Upper lobe of right lung (tissue), 1 donor: ENCODE measurements around the gene ARHGAP45. TPM values are rescaled to one million over a fixed set of nuclear protein-coding genes. Genes with fewer than 3 reads are reported as not detected.
A peak's percentile ranks its signal among the peaks of the same experiment; 100 is the strongest.
"Not testable (repeated sequence)": the region's sequence is repeated elsewhere in the genome, so short reads cannot be mapped to it uniquely, and the experiment has no call there.

Source experiments
- ATAC-seq: fragments of 200-7000 bp; cut with Tn5 transposase; one replicate; pipeline ENCODE4 v1.9.1; 2020; ENCODE audit warnings: mild to moderate bottlenecking, moderate library complexity
- DNase-seq: peaks from one replicate; pipeline ENCODE4 v3.0.0-alpha.2; 2020
- H3K27ac ChIP-seq: fragments of 200-600 bp; one replicate; pipeline ENCODE4 v1.8.0; 2022
- H3K27me3 ChIP-seq: fragments of 200-600 bp; one replicate; pipeline ENCODE4 v1.8.0; 2022; ENCODE audit warnings: mild to moderate bottlenecking
- H3K36me3 ChIP-seq: fragments of 200-600 bp; one replicate; pipeline ENCODE4 v1.8.0; 2022
- H3K4me1 ChIP-seq: fragments of 200-600 bp; one replicate; pipeline ENCODE4 v1.8.0; 2022
- H3K4me3 ChIP-seq: fragments of 200-600 bp; one replicate; pipeline ENCODE4 v1.8.0; 2022; ENCODE audit warnings: mild to moderate bottlenecking
- H3K9me3 ChIP-seq: fragments of 200-600 bp; one replicate; pipeline ENCODE4 v1.8.0; 2022
- CTCF ChIP-seq: fragments of 200-600 bp; IDR thresholded peaks from one replicate; pipeline ENCODE4 v1.8.0; 2022; ENCODE audit warnings: antibody characterized with exemption
- intact Hi-C: fragments of 100-400 bp; cut with DNase I; formaldehyde crosslinking; loops from one replicate; pipeline ENCODE4 v1.11.0; 2022
- total RNA-seq: library from RNA; stranded (reverse); fragmentation: NEBNext Ultra II Directional; extraction: Animal tissue kit (Norgen Biotek cat#: 25700); gene quantifications from one replicate; pipeline ENCODE4 v1.2.1, GENCODE V29; 2021
- donor health status: DM: no; HTN: yes; CAD: no; lungs with severe emphysema.

Gene ARHGAP45
- total RNA-seq, 1 donor from 2014 or later = 98.2 TPM

GRCh38 chr19:1123885-1124677, 57.1 kb downstream of the ARHGAP45 start:
- intact Hi-C loops = loop anchor here (10.0 kb wide), 1 partner anchor 51 kb away; the partner anchor contains the start of gene SBNO2
- H3K36me3 ChIP-seq = peaks cover 92% of the 10 kb centered on the region
- H3K27ac ChIP-seq = peak overlapping the region; percentile 17
- H3K9me3 ChIP-seq = no peaks in the 10 kb centered on the region
- H3K4me3 ChIP-seq = no peak overlapping the region
- DNase-seq (no peak), ATAC-seq (no peak)
- TF ChIP-seq CTCF = no peak
- no peaks in the 10 kb centered on the region for H3K27me3 ChIP-seq
- H3K4me1 ChIP-seq = peaks cover 4% of the 10 kb centered on the region

DNA sequence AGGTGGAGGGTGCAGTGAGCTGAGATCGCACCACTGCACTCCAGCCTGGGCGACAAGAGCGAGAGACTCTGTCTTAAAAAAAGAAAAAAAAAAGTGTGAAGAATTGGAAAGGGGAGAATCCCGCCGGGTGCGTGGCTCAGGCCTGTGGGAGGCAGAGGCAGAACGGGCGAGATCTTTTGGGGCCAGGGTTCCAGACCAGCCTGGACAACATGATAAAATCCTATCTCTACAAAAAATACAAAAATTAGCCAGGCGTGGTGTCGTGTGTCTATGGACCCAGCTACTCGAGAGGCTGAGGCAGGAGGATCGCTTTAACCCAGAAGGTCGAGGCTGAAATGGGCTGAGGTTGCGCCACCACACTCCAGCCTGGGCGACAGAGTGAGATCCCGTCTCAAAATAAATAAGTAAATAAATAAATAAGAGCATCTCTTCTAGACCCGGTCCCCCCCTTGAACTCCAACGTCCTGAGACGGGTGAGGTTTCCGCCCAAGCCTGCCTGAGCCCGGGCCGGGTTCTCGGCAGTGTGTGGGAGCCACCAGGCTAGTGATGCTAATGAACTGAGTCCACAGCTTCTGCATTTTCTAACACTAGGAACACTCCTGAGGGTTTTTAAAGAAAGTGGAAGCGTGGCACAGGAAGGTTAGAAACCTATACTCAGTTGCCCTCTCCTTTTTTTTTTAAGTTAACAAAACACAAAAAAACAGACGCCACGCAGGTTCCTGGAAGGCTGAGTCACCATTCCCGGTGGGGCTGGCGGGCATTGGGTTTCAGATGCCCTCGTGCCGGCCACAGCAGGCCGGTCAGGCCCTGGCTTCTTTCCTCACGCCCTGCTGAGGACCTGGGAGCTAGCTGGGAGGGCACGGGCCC, 58.9 kb downstream of the ARHGAP45 start:
- DNase-seq (no peak), ATAC-seq (no peak)
- Histone ChIP-seq H3K27me3 (no peaks in the 10 kb centered on the region), H3K4me3 (no peak overlapping the region), H3K4me1 (peaks cover 22% of the 10 kb centered on the region), H3K36me3 (peaks cover 75% of the 10 kb centered on the region), H3K27ac (no peak overlapping the region), H3K9me3 (no peaks in the 10 kb centered on the region)
- intact Hi-C loops = loop anchor here (10.0 kb wide), 1 partner anchor 49 kb away; the partner anchor contains the start of gene SBNO2
- TF ChIP-seq CTCF = no peak

DNA sequence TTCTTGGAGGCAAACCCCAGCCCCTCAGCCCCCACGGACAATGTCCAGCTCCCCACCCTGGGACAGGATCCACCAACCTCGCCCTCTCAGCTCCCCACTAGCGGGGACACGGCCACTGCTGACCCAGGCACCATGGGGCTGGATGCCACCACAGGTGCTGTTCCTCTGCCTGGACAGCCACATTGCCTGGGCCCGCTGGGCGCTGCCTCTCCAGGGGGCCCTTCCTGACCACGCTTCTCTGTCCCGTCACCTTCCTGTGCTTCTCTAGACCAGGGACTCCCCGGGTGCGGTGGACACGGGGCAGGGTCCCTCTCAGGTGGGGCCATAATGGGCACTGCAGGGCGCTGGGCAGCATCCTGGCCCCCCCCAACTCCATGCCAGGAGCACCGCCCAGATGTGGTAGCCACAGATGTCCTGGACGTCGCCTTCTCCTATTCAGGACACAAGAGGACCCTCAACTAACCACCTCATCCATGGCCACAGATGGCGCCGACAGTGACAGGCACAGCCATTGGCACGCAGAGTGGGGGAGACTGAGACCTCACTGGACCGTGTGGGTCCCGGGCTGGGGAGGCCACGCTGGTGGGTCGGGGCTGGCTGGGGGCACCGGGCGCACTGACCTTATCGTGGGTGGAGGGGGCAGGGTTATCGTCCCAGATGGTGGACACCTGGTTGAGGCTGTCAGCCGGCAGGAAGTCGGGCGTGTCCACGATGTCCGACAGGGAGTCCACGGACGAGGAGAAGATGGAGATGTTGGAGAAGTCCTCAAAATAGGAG, 60.2 kb downstream of the ARHGAP45 start:
- TF ChIP-seq CTCF = no peak
- Histone ChIP-seq H3K9me3 (no peaks in the 10 kb centered on the region), H3K4me1 (peaks cover 26% of the 10 kb centered on the region), H3K27me3 (no peaks in the 10 kb centered on the region), H3K4me3 (no peak overlapping the region), H3K27ac (no peak overlapping the region), H3K36me3 (peaks cover 61% of the 10 kb centered on the region)
- intact Hi-C loops = loop anchor here (10.0 kb wide), 1 partner anchor 48 kb away; the partner anchor contains the start of gene SBNO2
- ATAC-seq = no peak
- DNase-seq = no peak

- no peak for TF ChIP-seq CTCF
- DNase-seq (no peak), ATAC-seq (no peak)
- Histone ChIP-seq H3K36me3 (peaks cover 52% of the 10 kb centered on the region), H3K27ac (no peak overlapping the region), H3K9me3 (no peaks in the 10 kb centered on the region), H3K4me1 (peaks cover 35% of the 10 kb centered on the region), H3K27me3 (no peaks in the 10 kb centered on the region), H3K4me3 (no peak overlapping the region)
- intact Hi-C loops = loop anchor here (10.0 kb wide), 1 partner anchor 47 kb away; the partner anchor contains the start of gene SBNO2
These were observed 61.1 kb downstream of the ARHGAP45 start for GRCh38 chr19:1128106-1128505.

- DNase-seq, H3K9me3 ChIP-seq, ATAC-seq, H3K27ac ChIP-seq, H3K27me3 ChIP-seq, H3K4me3 ChIP-seq: not testable (repeated sequence)
- intact Hi-C loops = loop anchor here (10.0 kb wide), 1 partner anchor 46 kb away; the partner anchor contains the start of gene SBNO2
- H3K36me3 ChIP-seq = peaks cover 42% of the 10 kb centered on the region
- H3K4me1 ChIP-seq = peaks cover 44% of the 10 kb centered on the region
These were observed 62.1 kb downstream of the ARHGAP45 start for GRCh38 chr19:1129084-1129483.
